PFSK-1 (cell line): ENCODE results near the gene IFT88.

Source experiments
- FOXP2 ChIP-seq: optimal IDR thresholded peaks from 2 replicates; pipeline ENCODE3; 2011; ENCODE audit warnings: borderline replicate concordance, control low read depth, inconsistent platforms; ENCODE audit not compliant: insufficient read depth; ENCODE audit errors: extremely low read length, extremely low read depth
- POLR2AphosphoS5 ChIP-seq: IDR thresholded peaks from 2 replicates; pipeline ENCODE4 v1.6.1; 2012; ENCODE audit warnings: low read depth, mild to moderate bottlenecking, control low read depth, low read length, moderate library complexity
- SIN3A ChIP-seq: IDR thresholded peaks from 2 replicates; pipeline ENCODE4 v1.6.1; 2012; ENCODE audit warnings: mild to moderate bottlenecking, low read length, moderate library complexity, borderline replicate concordance; ENCODE audit not compliant: insufficient read depth
- TAF1 ChIP-seq: IDR thresholded peaks from 2 replicates; pipeline ENCODE4 v1.6.1; 2012; ENCODE audit warnings: low read length, control low read depth, borderline replicate concordance; ENCODE audit not compliant: insufficient read depth
- TF ChIP-seq, protein P1 (sequence below), 2 experiments: IDR thresholded peaks; 2 replicates each; pipeline versions ENCODE4 v1.6.1 to v1.8.0; 2011 to 2012; ENCODE audit warnings: low read depth in 2 of 2, low read length in 2 of 2, control low read depth in 1 of 2, inconsistent platforms in 1 of 2, mild to moderate bottlenecking in 1 of 2, moderate library complexity in 1 of 2; ENCODE audit not compliant: insufficient read depth in 1 of 2

IFT88 gene

DNA sequence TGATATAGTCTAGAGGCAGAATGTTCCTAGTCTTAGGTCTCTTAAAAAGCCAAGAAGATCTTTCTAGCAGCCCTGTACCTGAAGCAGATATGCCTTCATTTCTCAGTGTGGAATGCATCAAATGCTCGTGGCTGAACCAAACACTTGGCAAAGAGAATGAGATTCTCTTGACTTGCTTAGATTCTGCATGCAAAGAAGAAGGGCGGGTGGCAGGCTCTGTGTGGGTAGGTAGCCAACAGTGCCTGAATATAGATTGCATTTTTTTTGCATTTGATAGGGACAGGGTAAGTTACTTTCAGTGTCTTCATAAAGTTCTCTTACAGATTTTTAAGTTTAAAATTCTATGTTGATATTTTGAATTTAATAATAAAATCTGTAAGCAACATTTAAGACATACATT is 27.3 kb downstream of the IFT88 start:
- TF ChIP-seq SIN3A (no peak), TAF1 (no peak), FOXP2 (no peak), POLR2AphosphoS5 (no peak)
- TF ChIP-seq, protein P1, sequence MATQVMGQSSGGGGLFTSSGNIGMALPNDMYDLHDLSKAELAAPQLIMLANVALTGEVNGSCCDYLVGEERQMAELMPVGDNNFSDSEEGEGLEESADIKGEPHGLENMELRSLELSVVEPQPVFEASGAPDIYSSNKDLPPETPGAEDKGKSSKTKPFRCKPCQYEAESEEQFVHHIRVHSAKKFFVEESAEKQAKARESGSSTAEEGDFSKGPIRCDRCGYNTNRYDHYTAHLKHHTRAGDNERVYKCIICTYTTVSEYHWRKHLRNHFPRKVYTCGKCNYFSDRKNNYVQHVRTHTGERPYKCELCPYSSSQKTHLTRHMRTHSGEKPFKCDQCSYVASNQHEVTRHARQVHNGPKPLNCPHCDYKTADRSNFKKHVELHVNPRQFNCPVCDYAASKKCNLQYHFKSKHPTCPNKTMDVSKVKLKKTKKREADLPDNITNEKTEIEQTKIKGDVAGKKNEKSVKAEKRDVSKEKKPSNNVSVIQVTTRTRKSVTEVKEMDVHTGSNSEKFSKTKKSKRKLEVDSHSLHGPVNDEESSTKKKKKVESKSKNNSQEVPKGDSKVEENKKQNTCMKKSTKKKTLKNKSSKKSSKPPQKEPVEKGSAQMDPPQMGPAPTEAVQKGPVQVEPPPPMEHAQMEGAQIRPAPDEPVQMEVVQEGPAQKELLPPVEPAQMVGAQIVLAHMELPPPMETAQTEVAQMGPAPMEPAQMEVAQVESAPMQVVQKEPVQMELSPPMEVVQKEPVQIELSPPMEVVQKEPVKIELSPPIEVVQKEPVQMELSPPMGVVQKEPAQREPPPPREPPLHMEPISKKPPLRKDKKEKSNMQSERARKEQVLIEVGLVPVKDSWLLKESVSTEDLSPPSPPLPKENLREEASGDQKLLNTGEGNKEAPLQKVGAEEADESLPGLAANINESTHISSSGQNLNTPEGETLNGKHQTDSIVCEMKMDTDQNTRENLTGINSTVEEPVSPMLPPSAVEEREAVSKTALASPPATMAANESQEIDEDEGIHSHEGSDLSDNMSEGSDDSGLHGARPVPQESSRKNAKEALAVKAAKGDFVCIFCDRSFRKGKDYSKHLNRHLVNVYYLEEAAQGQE (IDR thresholded peaks at IDR 0.05; ENCODE audit: insufficient read depth in 1 of 2, low read depth in 2 of 2, low read length in 2 of 2) = no peak

DNA sequence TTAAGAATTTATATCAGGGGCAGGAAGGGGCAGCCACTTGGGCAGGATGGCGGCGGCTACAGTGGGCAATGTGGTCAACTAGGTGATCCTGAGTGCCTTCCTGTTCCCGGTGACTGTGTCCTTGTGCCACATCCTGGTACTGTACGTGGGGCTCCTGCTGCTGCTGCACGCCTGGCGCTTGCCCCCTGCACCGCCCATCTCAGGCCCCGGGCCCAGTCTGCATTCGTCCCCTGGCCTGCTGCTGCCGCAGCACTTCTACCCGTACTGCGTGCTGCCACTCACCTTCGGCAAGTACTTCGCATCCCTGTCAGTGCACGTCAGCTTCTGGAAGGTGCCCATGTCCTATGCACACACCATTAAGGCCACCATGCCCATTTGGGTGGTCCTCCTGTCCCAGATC is 40.1 kb downstream of the IFT88 start:
- TF ChIP-seq FOXP2 = no peak
- TF ChIP-seq TAF1 = no peak
- TF ChIP-seq, protein P1 (IDR thresholded peaks at IDR 0.05; ENCODE audit: insufficient read depth in 1 of 2, low read depth in 2 of 2, low read length in 2 of 2) = no peak
- TF ChIP-seq SIN3A = no peak
- no peak for TF ChIP-seq POLR2AphosphoS5

DNA sequence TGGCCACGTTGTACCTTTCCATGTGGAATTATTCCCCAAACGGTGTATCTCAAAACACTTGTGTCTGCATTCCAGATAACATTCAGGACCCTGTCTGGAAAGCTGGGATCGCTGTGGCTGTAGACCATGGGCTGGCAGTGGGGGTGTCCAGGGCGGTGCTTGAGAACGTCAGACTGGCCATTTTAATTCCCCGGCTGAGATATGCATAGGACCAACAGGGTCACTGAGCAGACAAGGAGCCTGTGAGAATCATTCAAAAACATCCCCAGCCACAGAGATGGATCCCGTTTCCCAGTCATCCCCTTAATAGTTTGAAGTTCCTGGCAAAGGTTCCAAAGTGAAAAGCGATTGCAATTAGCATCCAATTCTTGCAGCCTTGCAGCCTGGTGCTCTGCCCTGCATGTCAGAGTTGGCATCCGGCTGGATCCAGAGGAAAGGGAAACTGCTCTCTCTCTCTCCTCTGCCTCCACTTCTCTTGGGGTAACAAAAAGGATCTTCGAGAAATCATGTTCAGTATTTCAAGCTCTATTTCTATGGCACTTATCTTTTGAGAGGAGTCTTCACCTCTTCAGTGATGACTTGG is 41.6 kb downstream of the IFT88 start:
- TF ChIP-seq SIN3A = no peak
- no peak for TF ChIP-seq POLR2AphosphoS5
- TF ChIP-seq TAF1 = no peak
- TF ChIP-seq, protein P1 (IDR thresholded peaks at IDR 0.05; ENCODE audit: insufficient read depth in 1 of 2, low read depth in 2 of 2, low read length in 2 of 2) = no peak
- no peak for TF ChIP-seq FOXP2

DNA sequence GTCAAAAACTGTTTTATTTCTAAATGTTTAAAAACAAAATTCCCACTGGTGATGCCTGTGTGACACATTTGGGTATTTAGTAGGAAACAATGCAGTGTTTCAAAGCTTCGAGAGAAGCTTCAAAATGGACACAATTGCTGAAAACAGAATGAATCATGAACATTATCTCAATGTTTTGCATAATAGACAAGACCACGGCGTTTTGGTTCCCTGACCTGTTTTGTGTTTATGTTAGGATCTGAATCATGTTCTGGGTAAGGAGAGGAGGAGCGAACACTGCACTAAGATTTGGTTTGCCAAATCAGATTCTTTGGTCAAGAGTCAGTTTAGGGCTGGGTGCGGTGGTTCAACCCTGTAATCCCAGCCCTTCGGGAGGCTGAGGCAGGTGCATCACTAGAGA is 42.2 kb downstream of the IFT88 start:
- TF ChIP-seq FOXP2 = no peak
- TF ChIP-seq TAF1 = no peak
- no peak for TF ChIP-seq SIN3A
- TF ChIP-seq, protein P1 (IDR thresholded peaks at IDR 0.05; ENCODE audit: insufficient read depth in 1 of 2, low read depth in 2 of 2, low read length in 2 of 2) = no peak
- no peak for TF ChIP-seq POLR2AphosphoS5
